Stimulated activated CD8-positive, alpha-beta memory T cell treated with anti-CD3 and anti-CD28 coated beads, Interleukin-4, amount 100 ng/mL, for 4 hours (primary cell): ENCODE data around the gene TEC.
"Not testable (repeated sequence)": the region's sequence is repeated elsewhere in the genome, so short reads cannot be mapped to it uniquely, and the experiment has no call there.

Experiments used
- DNase-seq, 2 donors: peaks; one replicate each; pipeline ENCODE4 v3.0.0-alpha.2; 2020; ENCODE audit warnings: low read depth in 2 of 2, low spot score in 1 of 2

Gene TEC

GRCh38 chr4:48243429-48243828 lies 26.2 kb downstream of the TEC start:
- DNase-seq = no peak

- no peak for DNase-seq
Observed at GRCh38 chr4:48242511-48243195, 27.0 kb downstream of the TEC start.

DNA sequence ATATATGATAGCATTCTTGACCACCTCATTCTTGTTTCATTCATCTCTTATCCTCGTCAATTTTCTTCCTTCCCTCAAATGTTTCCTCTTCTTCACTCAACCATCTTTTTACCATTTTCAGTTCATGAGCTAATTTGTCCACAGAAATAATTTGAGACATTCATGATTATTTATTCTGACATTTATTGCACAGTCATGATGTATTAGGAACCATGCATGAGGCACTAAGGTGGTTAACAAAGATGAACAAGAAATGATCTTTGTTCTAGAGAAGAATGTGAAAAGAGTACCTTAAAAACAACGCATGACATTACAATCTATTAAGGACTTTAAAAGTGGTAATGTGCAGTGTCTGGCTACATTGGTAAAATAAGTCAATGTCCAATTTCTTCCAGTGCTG lies 27.9 kb downstream of the TEC start:
- no peak for DNase-seq

DNA sequence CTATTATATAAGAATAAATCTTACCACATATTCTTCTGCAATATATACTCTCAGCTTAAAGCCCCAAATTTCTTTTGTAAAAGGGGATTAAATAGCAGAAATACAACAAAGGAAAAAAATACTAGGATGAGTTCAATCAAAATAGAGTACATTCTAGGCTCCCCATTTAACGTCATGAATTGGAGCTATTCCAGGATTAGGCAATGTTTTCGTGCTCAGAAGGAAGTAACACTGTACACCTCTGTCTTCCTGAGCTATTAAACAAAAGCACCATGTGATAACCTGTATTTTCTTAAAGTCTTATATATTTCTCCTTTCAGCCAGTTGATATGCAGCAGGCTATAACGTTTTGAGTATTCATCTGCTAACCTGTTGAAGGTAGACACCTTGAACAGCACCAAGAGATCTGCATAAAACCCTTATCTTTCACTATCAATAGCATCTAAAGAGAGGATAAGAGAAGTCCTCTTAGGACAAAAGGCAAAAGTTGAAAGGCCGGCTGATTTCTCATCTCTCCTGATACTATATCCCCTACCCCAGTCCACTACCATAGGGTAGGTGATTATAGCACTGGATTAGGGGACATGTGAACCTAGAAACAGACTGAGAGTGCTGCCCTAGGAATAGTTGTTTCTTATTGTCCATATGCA lies 31.5 kb downstream of the TEC start:
- no peak for DNase-seq

DNA sequence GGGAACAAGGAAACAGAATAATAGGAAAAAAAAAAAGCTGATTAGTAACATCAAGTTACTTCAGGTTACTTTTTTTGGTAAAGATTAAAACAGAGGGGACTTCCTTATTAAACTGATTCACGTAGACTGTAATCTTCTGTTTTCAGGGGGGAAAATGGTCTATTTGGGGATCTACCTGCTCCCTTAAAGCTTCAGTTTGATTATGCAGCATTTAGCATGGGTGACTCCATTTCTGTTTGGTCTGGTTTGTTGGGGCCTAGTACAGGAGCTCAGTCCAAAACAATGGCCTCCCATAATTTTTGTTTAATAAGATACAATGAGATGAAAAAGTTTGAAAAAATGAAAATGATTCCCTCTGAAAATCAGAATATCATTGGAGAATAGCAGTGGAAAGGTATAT lies 34.6 kb downstream of the TEC start:
- no peak for DNase-seq

GRCh38 chr4:48234575-48234974 lies 35.1 kb downstream of the TEC start:
- no peak for DNase-seq

DNA sequence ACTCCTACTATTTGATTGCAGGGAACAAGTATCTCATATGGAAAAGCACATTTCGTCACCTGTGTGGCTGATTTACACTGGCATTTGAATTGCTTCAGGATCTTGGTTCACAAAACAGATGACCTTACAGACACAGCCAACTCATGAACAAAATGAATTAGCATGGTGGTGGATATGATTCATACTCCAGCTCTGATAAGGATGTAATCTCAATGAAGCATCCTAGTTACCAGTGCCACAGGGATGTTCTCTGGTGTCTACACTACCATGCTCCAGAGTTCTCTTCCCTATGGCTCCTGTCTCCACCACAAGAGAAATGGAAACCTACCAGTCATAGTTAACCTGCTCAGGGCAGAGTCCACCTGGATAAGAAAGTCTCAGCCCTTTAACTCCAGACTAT lies 40.7 kb downstream of the TEC start:
- no peak for DNase-seq

DNA sequence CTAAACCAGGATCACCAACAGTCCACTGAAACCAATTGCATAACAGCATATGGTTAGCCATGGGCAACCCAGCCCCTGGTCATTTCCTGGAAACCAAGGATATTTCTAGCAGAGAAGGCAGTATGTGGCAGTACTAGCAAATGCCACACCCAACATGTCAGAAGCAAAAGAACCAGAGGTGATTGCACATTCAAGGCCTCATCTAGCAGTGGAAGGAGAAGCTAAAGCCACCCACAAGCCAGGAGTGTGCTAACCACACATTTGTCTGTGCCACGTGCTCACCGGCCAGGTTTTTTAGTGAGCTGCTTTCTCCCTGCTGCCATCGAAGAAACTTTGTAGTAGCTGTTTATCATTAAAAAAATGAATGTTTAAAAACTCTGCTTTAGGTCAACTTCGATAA lies 42.0 kb downstream of the TEC start:
- no peak for DNase-seq

- no peak for DNase-seq
Observed at GRCh38 chr4:48226199-48226598, 43.4 kb downstream of the TEC start.

DNA sequence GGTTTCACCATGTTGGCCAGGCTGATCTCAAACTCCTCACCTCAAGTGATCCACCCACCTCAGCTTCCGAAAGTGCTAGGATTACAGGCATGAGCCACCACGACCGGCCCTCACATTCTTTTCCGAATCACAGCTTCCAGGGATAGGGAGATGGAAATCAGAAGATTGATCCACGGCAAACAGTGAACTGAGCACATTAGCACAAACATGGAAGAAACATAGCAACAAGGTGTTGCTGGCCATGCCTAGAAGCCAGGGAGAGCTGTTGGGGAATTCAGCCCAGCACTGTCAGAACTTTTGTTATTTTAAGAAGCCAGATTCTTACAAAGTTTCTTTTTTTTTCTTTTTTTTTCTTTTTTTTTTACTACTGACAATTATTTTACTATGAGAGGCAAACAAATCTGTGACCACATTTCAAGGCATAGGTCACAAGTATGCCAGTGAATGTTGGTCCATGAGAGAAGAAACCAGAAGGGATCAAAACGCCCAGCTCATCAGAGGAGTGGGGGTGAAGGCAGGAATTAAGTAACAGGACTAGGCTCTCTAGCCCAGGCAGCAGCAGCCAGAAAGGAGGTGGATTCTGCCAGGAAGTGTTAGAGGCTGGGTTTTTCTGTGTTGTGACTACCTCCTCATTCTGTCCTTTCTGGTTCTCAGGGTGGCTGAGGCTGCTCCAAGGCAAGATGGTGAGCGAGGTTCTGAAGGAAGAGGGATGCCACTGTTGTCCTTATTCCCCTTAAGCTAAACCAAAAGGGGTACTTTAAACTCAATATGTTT lies 44.1 kb downstream of the TEC start:
- no peak for DNase-seq

GRCh38 chr4:48224606-48225005 lies 45.0 kb downstream of the TEC start:
- DNase-seq = no peak

- DNase-seq = no peak
Observed at GRCh38 chr4:48223633-48224295, 45.9 kb downstream of the TEC start.

DNA sequence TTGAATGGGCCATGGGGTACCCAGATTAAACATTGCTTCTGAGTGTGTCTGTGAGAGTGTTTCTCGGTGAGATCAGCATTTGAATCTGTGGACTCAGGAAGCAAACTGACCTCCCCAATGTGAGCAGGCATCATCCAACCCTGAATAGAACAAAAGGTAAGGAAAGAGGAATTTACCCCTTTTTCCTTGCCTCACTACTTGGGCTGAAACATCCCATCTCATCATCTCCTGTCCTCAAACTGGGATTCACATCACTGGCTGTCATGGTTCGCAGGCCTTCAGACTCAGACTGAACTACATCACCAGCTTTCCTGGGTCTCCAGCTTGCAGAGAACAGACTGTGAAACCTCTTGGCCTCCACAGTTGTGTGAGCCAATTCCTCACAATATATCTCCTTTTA lies 47.1 kb downstream of the TEC start:
- no peak for DNase-seq

DNA sequence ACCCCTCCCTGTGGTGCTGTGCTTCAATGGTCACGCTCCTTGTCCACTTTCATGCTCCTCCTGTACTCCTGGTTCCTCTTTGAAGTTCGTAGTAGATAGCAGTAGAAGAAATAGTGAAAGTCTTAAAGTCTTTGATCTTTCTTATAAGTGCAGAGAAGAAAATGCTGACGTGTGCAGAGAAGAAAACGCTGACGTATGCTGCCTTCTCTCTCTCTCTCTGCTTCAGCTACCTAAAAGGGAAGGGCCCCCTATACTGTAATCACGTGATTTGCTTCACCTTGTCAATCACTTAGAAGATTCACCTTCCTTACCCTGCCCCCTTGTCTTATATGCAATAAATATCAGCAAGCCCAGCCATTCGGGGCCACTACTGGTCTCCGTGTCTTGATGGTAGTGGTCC lies 50.2 kb downstream of the TEC start:
- DNase-seq = not testable (repeated sequence)

- no peak for DNase-seq
Observed at GRCh38 chr4:48216563-48216962, 53.1 kb downstream of the TEC start.

- DNase-seq = no peak
Observed at GRCh38 chr4:48215977-48216376, 53.7 kb downstream of the TEC start.

GRCh38 chr4:48212165-48212564 lies 57.5 kb downstream of the TEC start:
- no peak for DNase-seq

DNA sequence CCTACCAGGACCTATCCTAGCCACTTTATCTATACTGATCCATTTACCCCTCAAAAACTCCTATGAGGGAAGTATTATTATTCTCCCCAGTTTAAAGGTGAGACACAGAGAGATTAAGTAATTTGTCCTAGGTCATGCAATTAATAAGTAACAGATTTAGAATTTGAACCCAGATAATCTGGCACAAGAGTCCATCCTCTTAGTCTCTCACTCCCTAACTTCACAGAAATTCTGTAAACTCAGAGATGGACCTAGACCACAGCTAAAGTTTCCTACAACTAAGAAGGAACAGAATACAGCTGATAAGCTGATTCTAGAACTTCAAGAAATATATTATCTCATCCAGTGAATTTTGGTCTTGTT lies 58.7 kb downstream of the TEC start:
- DNase-seq = no peak

DNA sequence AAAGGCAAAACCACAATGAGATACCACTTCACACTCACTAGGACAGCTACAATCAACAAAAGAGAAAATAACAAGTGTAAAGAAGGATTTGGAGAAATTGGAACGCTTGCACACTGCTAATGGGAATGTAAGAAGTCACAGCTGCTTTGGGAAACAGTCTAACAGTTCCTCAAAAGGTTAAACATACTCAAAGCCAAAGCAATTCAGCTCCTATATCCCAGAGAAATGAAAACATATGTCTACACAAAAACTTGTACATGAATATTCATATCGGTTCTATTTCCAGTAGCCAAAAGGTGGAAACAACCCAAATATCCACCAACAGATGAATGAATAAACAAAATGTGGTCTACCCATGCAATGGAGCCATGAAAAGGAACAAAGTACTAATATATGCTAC lies 64.0 kb downstream of the TEC start:
- no peak for DNase-seq

DNA sequence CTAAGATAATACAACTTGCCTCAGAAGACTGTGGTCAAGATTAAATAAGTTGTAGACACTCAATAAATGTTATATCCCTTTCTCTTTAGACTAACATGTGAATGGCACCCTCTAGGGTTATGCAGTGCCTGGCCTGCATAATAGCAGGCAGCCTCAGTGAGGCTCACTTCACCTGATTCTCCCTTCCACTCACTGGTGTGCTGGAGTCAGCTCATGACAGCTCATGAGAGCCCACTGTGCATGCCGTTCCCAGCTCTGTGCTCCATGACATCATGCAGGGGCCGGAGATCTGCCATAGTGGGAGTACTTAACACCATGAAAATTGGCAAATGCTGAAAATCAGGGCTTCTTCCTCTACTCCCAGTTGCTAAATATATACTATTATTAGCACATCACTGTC lies 64.5 kb downstream of the TEC start:
- no peak for DNase-seq

DNA sequence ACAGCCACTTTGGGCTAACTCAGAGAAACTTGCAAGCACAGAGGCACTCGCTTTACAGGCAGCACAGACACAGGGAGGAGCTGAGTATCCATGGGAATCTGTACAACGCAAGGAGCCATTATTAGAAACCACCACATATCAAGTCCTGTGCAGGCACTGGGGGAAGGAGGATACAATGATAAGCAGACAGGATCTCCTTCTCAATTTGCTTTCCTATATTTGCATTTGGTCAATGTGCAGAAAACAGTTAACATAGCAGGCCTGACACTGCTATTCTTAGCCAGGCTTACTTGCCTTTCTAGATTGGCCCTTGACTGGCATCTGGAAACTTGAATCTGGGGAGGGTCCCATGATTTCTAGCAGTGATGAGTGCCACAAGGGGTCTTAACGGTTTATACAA lies 65.8 kb downstream of the TEC start:
- DNase-seq = no peak

DNA sequence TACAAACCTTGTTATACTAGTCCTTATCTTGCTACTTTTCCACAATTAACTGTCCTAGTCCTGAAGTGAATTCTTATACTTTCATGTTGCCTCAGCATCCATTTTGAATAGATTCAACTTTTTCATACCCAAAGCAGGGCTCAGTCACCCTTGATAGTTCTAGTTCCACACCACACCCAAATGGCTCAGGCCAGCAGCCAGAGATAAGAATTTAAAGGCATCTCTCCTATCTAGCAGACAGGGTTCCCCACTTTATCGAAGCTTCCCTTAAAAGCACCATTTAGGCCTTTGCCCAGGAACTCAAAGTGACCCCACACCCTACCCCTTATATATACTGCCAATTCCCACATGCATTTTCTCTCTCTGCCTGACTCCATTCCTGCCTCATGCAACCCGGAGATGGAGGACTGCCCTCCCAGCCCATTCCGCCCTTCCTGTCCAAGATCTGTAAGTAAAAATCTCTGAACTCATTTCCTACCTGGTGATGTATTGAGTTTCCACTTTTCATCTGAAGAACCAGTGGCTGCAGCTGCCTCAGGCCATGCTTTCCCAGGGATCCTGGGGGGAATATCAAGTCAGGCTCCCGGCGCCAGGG lies 71.9 kb downstream of the TEC start:
- no peak for DNase-seq
